Transverse colon (tissue), 4 donors: Measurements from ENCODE around the gene VWA3B. TPM values are rescaled to one million over a fixed set of nuclear protein-coding genes. Genes with fewer than 3 reads are reported as not detected.

ENCODE experiments used
- DNase-seq: peaks from one replicate; pipeline ENCODE4 v3.0.0-alpha.2; 2019
- H3K27ac ChIP-seq, 4 donors: fragments of 200-600 bp; sonication (generic); 2 replicates each; pipeline ENCODE4 v1.5.1; 2016 to 2018; ENCODE audit warnings: inconsistent platforms in 4 of 4
- H3K27me3 ChIP-seq: fragments of 200-600 bp; sonication (generic); 2 replicates; pipeline ENCODE4 v1.5.1; 2017; ENCODE audit warnings: inconsistent platforms
- H3K36me3 ChIP-seq, 4 donors: fragments of 200-600 bp; sonication (generic); 2 replicates each; pipeline ENCODE4 v1.5.1; 2017 to 2019; ENCODE audit warnings: inconsistent platforms in 4 of 4
- H3K4me1 ChIP-seq, 4 donors: fragments of 200-600 bp; sonication (generic); 2 replicates each; pipeline ENCODE4 v1.5.1; 2017 to 2020; ENCODE audit warnings: inconsistent platforms in 4 of 4
- H3K4me3 ChIP-seq, 4 donors: fragments of 200-600 bp; sonication (generic); 1 replicate in 1 of 4; 2 replicates in 3 of 4; pipeline versions ENCODE4 v1.5.1 to v1.6.1; 2017 to 2019; ENCODE audit warnings: inconsistent platforms in 4 of 4
- H3K9me3 ChIP-seq, 2 donors: fragments of 200-600 bp; sonication (generic); 2 replicates each; pipeline ENCODE4 v1.5.1; 2017 to 2019; ENCODE audit warnings: inconsistent platforms in 2 of 2
- CTCF ChIP-seq, 5 experiments: fragments of 200-600 bp in 3 of 5; fragments of 450-650 bp in 2 of 5; sonication (generic) in 3 of 5; IDR thresholded peaks; 1 replicate in 2 of 5; 2 replicates in 3 of 5; pipeline ENCODE4 v1.5.1; 2016 to 2017; ENCODE audit warnings: antibody characterized with exemption in 5 of 5, inconsistent platforms in 3 of 5, mild to moderate bottlenecking in 2 of 5, moderate library complexity in 1 of 5
- EP300 ChIP-seq: sonication (generic); formaldehyde crosslinking; IDR thresholded peaks from one replicate; pipeline ENCODE4 v1.6.1; 2017; ENCODE audit warnings: antibody characterized with exemption, low read depth
- POLR2A ChIP-seq: fragments of 450-650 bp; IDR thresholded peaks from one replicate; pipeline ENCODE4 v1.6.1; 2016; ENCODE audit warnings: antibody characterized with exemption, mild to moderate bottlenecking, moderate library complexity
- POLR2AphosphoS5 ChIP-seq, 3 donors: sonication (generic); formaldehyde crosslinking; IDR thresholded peaks; one replicate each; pipeline ENCODE4 v1.6.1; 2016; ENCODE audit warnings: antibody characterized with exemption in 3 of 3
- WGBS, 2 donors: methylation state at CpG; one replicate each; pipeline ENCODE4 v1.1.5; 2018; ENCODE audit warnings: low coverage in 1 of 2; 5-methylcytosine and 5-hydroxymethylcytosine counted together
- in situ Hi-C, 4 donors: fragments of 200-750 bp; cut with MboI; loops; one replicate each; pipeline versions ENCODE4 v1.15.0 to v1.15.1; 2017; ENCODE audit warnings: low sequenced_read_pairs in 3 of 4, low pct_ligation_motif_present in 1 of 4, low pct_unique_long_range_greater_than_20kb in 1 of 4
- intact Hi-C: fragments of 100-400 bp; cut with DNase I; formaldehyde crosslinking; loops from one replicate; pipeline ENCODE4 v1.15.1; 2023; ENCODE audit warnings: low total_unique reads
- total RNA-seq, 4 donors: library from RNA; depleted of rRNA; stranded (reverse); fragments of >200 nt; gene quantifications; one replicate each; pipeline ENCODE4 v1.1.0, GENCODE V29; 2016

The VWA3B gene
- total RNA-seq, 4 donors from 2014 or later: 0.41 to 0.48 TPM; not detected in 2

- H3K9me3 ChIP-seq: no peaks in the 10 kb centered on the region
- WGBS, 2 donors: 91% methylated on average over 14 of the region's 14 CpGs
- H3K4me3 ChIP-seq: no peak overlapping the region
- H3K36me3 ChIP-seq: no peaks in the 10 kb centered on the region
- H3K27ac ChIP-seq: no peak overlapping the region
- TF ChIP-seq POLR2AphosphoS5 (IDR thresholded peaks at IDR 0.05) (no peak), CTCF (IDR thresholded peaks at IDR 0.05) (no peak), EP300 (no peak), POLR2A (no peak)
- H3K4me1 ChIP-seq: no peaks in the 10 kb centered on the region
- in situ Hi-C loops (no loop called here), intact Hi-C loops (no loop called here)
- DNase-seq: no peak
- H3K27me3 ChIP-seq: no peaks in the 10 kb centered on the region
Observed at GRCh38 chr2:98058191-98058975, 28.6 kb upstream of the VWA3B start.

GRCh38 chr2:98060277-98060676, 26.7 kb upstream of the VWA3B start:
- no peaks in the 10 kb centered on the region for H3K4me1 ChIP-seq
- WGBS, 2 donors: 93 to 100% methylated on average over 3 to 6 of the region's 6 CpGs
- intact Hi-C loops: no loop called here
- no peaks in the 10 kb centered on the region for H3K36me3 ChIP-seq
- no peak overlapping the region for H3K4me3 ChIP-seq
- no peaks in the 10 kb centered on the region for H3K9me3 ChIP-seq
- no peaks in the 10 kb centered on the region for H3K27me3 ChIP-seq
- DNase-seq: no peak
- TF ChIP-seq POLR2AphosphoS5 (IDR thresholded peaks at IDR 0.05) (no peak), POLR2A (no peak), EP300 (no peak), CTCF (IDR thresholded peaks at IDR 0.05) (no peak)
- H3K27ac ChIP-seq: no peak overlapping the region
- in situ Hi-C loops: no loop called here

- no peak for DNase-seq
- Histone ChIP-seq H3K27me3 (no peaks in the 10 kb centered on the region), H3K4me1 (no peaks in the 10 kb centered on the region), H3K9me3 (no peaks in the 10 kb centered on the region), H3K36me3 (no peaks in the 10 kb centered on the region), H3K27ac (no peak overlapping the region), H3K4me3 (no peak overlapping the region)
- in situ Hi-C loops (no loop called here), intact Hi-C loops (no loop called here)
- 54 to 75% methylated on average over 2 to 4 of the region's 4 CpGs for WGBS, 2 donors
- TF ChIP-seq EP300 (no peak), POLR2A (no peak), CTCF (IDR thresholded peaks at IDR 0.05) (no peak), POLR2AphosphoS5 (IDR thresholded peaks at IDR 0.05) (no peak)
Observed at GRCh38 chr2:98063291-98063854, 23.6 kb upstream of the VWA3B start.

- peaks cover 0 to 4% (median 0%) of the 10 kb centered on the region in 4 donors for H3K4me1 ChIP-seq
- DNase-seq: no peak
- H3K9me3 ChIP-seq: no peaks in the 10 kb centered on the region
- WGBS, 2 donors: 94 to 98% methylated on average over 4 of the region's 4 CpGs
- intact Hi-C loops (no loop called here), in situ Hi-C loops (no loop called here)
- H3K36me3 ChIP-seq: no peaks in the 10 kb centered on the region
- H3K27me3 ChIP-seq: no peaks in the 10 kb centered on the region
- H3K27ac ChIP-seq: no peak overlapping the region
- TF ChIP-seq POLR2A (no peak), EP300 (no peak), CTCF (IDR thresholded peaks at IDR 0.05) (no peak), POLR2AphosphoS5 (IDR thresholded peaks at IDR 0.05) (no peak)
- H3K4me3 ChIP-seq: no peak overlapping the region
Observed at GRCh38 chr2:98065808-98066207, 21.2 kb upstream of the VWA3B start.
